ENCODE results near the gene EPHA3. TPM values are rescaled to one million over a fixed set of nuclear protein-coding genes. Genes with fewer than 3 reads are reported as not detected.

EPHA3 gene
- total RNA-seq, 1 experiment from 2014 or later = 0.74 TPM

DNA sequence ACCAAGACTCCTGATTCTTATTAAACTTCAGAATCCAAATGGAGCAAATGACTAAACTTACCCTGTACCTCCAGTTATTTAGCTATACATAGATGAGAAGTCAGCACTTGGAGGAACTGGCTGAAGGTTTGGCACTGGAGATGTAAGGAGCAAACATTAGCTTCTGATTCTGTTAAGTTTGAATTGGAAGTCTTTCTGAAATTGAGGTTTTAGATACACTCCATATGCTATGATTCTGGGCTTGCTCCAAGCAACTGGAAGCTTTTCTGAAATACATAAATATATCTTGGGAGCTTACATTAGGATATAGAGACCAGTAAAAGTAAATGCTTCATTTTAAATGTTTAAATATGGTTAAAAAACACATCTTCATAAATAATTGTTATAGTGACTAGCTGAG, 333.7 kb downstream of the EPHA3 start:
- POLR2A ChIA-PET = no interaction called here
- ATAC-seq = no peak
- Mint-ChIP-seq H3K4me3 (no peak overlapping the region), H3K9me3 (no peaks in the 10 kb centered on the region), H3K4me1 (no peaks in the 10 kb centered on the region), H3K27ac (no peak overlapping the region), H3K36me3 (no peaks in the 10 kb centered on the region), H3K27me3 (ENCODE audit: low read depth) (no peaks in the 10 kb centered on the region)
- CTCF ChIA-PET = no interaction called here
- DNase-seq (ENCODE audit: low spot score) = no peak
- TF ChIP-seq, protein P1, sequence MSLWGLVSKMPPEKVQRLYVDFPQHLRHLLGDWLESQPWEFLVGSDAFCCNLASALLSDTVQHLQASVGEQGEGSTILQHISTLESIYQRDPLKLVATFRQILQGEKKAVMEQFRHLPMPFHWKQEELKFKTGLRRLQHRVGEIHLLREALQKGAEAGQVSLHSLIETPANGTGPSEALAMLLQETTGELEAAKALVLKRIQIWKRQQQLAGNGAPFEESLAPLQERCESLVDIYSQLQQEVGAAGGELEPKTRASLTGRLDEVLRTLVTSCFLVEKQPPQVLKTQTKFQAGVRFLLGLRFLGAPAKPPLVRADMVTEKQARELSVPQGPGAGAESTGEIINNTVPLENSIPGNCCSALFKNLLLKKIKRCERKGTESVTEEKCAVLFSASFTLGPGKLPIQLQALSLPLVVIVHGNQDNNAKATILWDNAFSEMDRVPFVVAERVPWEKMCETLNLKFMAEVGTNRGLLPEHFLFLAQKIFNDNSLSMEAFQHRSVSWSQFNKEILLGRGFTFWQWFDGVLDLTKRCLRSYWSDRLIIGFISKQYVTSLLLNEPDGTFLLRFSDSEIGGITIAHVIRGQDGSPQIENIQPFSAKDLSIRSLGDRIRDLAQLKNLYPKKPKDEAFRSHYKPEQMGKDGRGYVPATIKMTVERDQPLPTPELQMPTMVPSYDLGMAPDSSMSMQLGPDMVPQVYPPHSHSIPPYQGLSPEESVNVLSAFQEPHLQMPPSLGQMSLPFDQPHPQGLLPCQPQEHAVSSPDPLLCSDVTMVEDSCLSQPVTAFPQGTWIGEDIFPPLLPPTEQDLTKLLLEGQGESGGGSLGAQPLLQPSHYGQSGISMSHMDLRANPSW (CRISPR knock-in tag; conservative IDR thresholded peaks at IDR 0.05; ENCODE audit: low read depth) = no peak
- no peak for TF ChIP-seq NR3C1 (CRISPR knock-in tag; conservative IDR thresholded peaks at IDR 0.05; ENCODE audit: low read depth)
- TF ChIP-seq, protein P2, sequence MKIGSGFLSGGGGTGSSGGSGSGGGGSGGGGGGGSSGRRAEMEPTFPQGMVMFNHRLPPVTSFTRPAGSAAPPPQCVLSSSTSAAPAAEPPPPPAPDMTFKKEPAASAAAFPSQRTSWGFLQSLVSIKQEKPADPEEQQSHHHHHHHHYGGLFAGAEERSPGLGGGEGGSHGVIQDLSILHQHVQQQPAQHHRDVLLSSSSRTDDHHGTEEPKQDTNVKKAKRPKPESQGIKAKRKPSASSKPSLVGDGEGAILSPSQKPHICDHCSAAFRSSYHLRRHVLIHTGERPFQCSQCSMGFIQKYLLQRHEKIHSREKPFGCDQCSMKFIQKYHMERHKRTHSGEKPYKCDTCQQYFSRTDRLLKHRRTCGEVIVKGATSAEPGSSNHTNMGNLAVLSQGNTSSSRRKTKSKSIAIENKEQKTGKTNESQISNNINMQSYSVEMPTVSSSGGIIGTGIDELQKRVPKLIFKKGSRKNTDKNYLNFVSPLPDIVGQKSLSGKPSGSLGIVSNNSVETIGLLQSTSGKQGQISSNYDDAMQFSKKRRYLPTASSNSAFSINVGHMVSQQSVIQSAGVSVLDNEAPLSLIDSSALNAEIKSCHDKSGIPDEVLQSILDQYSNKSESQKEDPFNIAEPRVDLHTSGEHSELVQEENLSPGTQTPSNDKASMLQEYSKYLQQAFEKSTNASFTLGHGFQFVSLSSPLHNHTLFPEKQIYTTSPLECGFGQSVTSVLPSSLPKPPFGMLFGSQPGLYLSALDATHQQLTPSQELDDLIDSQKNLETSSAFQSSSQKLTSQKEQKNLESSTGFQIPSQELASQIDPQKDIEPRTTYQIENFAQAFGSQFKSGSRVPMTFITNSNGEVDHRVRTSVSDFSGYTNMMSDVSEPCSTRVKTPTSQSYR (CRISPR knock-in tag; IDR thresholded peaks at IDR 0.05) = no peak
- no peak for TF ChIP-seq MYBL2 (CRISPR knock-in tag; IDR thresholded peaks at IDR 0.05)

GRCh38 chr3:89446593-89446992, 339.2 kb downstream of the EPHA3 start:
- ChIA-PET CTCF (no interaction called here), POLR2A (no interaction called here)
- H3K36me3 Mint-ChIP-seq = no peaks in the 10 kb centered on the region
- DNase-seq (ENCODE audit: low spot score) (no peak), ATAC-seq (no peak)
- no peaks in the 10 kb centered on the region for H3K27me3 Mint-ChIP-seq (ENCODE audit: low read depth)
- no peak overlapping the region for H3K27ac Mint-ChIP-seq
- TF ChIP-seq SMAD3 (CRISPR knock-in tag; IDR thresholded peaks at IDR 0.05; ENCODE audit: borderline replicate concordance) = no peak
- no peak for TF ChIP-seq NFE2L1 (CRISPR knock-in tag; IDR thresholded peaks at IDR 0.05)
- TF ChIP-seq FOXP1 (CRISPR knock-in tag; IDR thresholded peaks at IDR 0.05; ENCODE audit: borderline replicate concordance) = no peak
- no peak for TF ChIP-seq TEAD1 (CRISPR knock-in tag; IDR thresholded peaks at IDR 0.05)
- no peak for TF ChIP-seq TP53 (CRISPR knock-in tag; IDR thresholded peaks at IDR 0.05)
- TF ChIP-seq ZNF317 (CRISPR knock-in tag; IDR thresholded peaks at IDR 0.05; ENCODE audit: borderline replicate concordance, low read depth) = no peak
- no peak for TF ChIP-seq ZNF121 (CRISPR knock-in tag; IDR thresholded peaks at IDR 0.05)
- TF ChIP-seq, protein P3, sequence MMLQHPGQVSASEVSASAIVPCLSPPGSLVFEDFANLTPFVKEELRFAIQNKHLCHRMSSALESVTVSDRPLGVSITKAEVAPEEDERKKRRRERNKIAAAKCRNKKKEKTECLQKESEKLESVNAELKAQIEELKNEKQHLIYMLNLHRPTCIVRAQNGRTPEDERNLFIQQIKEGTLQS (CRISPR knock-in tag; conservative IDR thresholded peaks at IDR 0.05) = no peak
- TF ChIP-seq IRF1 (CRISPR knock-in tag; IDR thresholded peaks at IDR 0.05) = no peak
- TF ChIP-seq, protein P1 (CRISPR knock-in tag; conservative IDR thresholded peaks at IDR 0.05; ENCODE audit: low read depth) = no peak
- no peak for TF ChIP-seq TCF7 (CRISPR knock-in tag; IDR thresholded peaks at IDR 0.05; ENCODE audit: low read depth)
- TF ChIP-seq, protein P4, sequence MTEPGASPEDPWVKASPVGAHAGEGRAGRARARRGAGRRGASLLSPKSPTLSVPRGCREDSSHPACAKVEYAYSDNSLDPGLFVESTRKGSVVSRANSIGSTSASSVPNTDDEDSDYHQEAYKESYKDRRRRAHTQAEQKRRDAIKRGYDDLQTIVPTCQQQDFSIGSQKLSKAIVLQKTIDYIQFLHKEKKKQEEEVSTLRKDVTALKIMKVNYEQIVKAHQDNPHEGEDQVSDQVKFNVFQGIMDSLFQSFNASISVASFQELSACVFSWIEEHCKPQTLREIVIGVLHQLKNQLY (CRISPR knock-in tag; IDR thresholded peaks at IDR 0.05) = no peak
- H3K9me3 Mint-ChIP-seq = no peaks in the 10 kb centered on the region
- no peak overlapping the region for H3K4me3 Mint-ChIP-seq
- H3K4me1 Mint-ChIP-seq = peaks cover 7% of the 10 kb centered on the region

Data from WTC11 (cell line).